H1 (cell line): ENCODE measurements around the gene INPP5A. TPM values are rescaled to one million over a fixed set of nuclear protein-coding genes. Genes with fewer than 3 reads are reported as not detected.

Experiments
- CTCF ChIA-PET: fragments of 300-600 bp; sonication (Branson Sonifier 250); formaldehyde crosslinking; loops from one replicate; lab custom pipeline; 2021; ENCODE audit not compliant: partially characterized antibody; lab: Charles Lee
- POLR2A ChIA-PET: fragments of 300-600 bp; sonication (Branson Sonifier 250); formaldehyde crosslinking; loops from one replicate; lab custom pipeline; 2021; ENCODE audit warnings: inconsistent platforms; ENCODE audit not compliant: partially characterized antibody; lab: Charles Lee
- DNase-seq, 2 experiments: peaks; one replicate each; pipeline versions ENCODE4 v3.0.0 to v3.0.0-alpha.2; 2010 to 2022; ENCODE audit warnings: low spot score in 2 of 2, low read depth in 1 of 2, mixed read lengths in 1 of 2
- FAIRE-seq: peaks from 2 replicates; lab custom pipeline; 2011; peaks lifted over from hg19 to GRCh38; lab: Jason Lieb, UNC
- H2AFZ ChIP-seq: 2 replicates; pipeline ENCODE4 v1.8.1; 2012; ENCODE audit warnings: low read length, inconsistent platforms
- H2AK5ac ChIP-seq: 2 replicates; pipeline ENCODE4 v1.6.1; 2013; ENCODE audit warnings: low read depth, low read length
- H2BK120ac ChIP-seq: replicated peaks from 2 replicates; pipeline ENCODE3; 2013; ENCODE audit warnings: low read depth, low read length, inconsistent platforms
- H2BK12ac ChIP-seq: 2 replicates; pipeline ENCODE4 v1.6.1; 2013; ENCODE audit warnings: low read depth, low read length
- H2BK15ac ChIP-seq: 2 replicates; pipeline ENCODE4 v1.6.1; 2013; ENCODE audit warnings: low read length
- H2BK20ac ChIP-seq: 2 replicates; pipeline ENCODE4 v1.6.1; 2013; ENCODE audit warnings: low read length
- H2BK5ac ChIP-seq: 2 replicates; pipeline ENCODE4 v1.6.1; 2013; ENCODE audit warnings: low read depth, low read length
- H3K14ac ChIP-seq: 2 replicates; pipeline ENCODE4 v1.6.1; 2013; ENCODE audit warnings: inconsistent platforms; ENCODE audit not compliant: insufficient read length
- H3K18ac ChIP-seq: 2 replicates; pipeline ENCODE4 v1.6.1; 2013; ENCODE audit warnings: low read length; ENCODE audit errors: extremely low read depth
- H3K23ac ChIP-seq: 2 replicates; pipeline ENCODE4 v1.6.1; 2013; ENCODE audit warnings: inconsistent platforms; ENCODE audit not compliant: insufficient read length
- H3K23me2 ChIP-seq: 2 replicates; pipeline ENCODE4 v1.6.1; 2013; ENCODE audit warnings: low read depth, low read length
- H3K27ac ChIP-seq: 2 replicates; pipeline ENCODE4 v1.6.1; 2011; ENCODE audit warnings: low read depth, low read length, inconsistent platforms
- H3K27me3 ChIP-seq, 4 experiments: replicated peaks in 1 of 4; 1 replicate in 1 of 4; 2 replicates in 3 of 4; pipeline versions ENCODE4 v1.6.1 to v1.8.1; 2011 to 2013; ENCODE audit warnings: low read length in 3 of 4, mild to moderate bottlenecking in 3 of 4, inconsistent platforms in 2 of 4, mixed read lengths in 2 of 4, moderate library complexity in 1 of 4; ENCODE audit not compliant: control insufficient read depth in 3 of 4, insufficient read depth in 3 of 4; ENCODE audit errors: extremely low read depth in 1 of 4
- H3K36me3 ChIP-seq, 4 experiments: 2 replicates each; pipeline versions ENCODE4 v1.6.1 to v1.8.1; 2011 to 2013; ENCODE audit warnings: mild to moderate bottlenecking in 4 of 4, low read length in 3 of 4, moderate library complexity in 2 of 4, control low read depth in 1 of 4, inconsistent platforms in 1 of 4; ENCODE audit not compliant: insufficient read depth in 4 of 4, control insufficient read depth in 2 of 4
- H3K4ac ChIP-seq: replicated peaks from 2 replicates; pipeline ENCODE3; 2013; ENCODE audit warnings: low read length, low read depth, mixed read lengths, inconsistent platforms; ENCODE audit not compliant: insufficient read length
- H3K4me1 ChIP-seq, 4 experiments: replicated peaks in 1 of 4; 1 replicate in 1 of 4; 2 replicates in 3 of 4; pipeline versions ENCODE4 v1.6.1 to v1.8.1; 2011 to 2013; ENCODE audit warnings: low read length in 3 of 4, inconsistent platforms in 2 of 4, mixed read lengths in 1 of 4; ENCODE audit not compliant: insufficient read depth in 4 of 4, control insufficient read depth in 3 of 4
- H3K4me2 ChIP-seq, 2 experiments: 2 replicates each; pipeline versions ENCODE4 v1.6.1 to v1.8.1; 2011 to 2013; ENCODE audit warnings: low read depth in 2 of 2, low read length in 2 of 2, control low read depth in 1 of 2, inconsistent platforms in 1 of 2, mild to moderate bottlenecking in 1 of 2; ENCODE audit not compliant: insufficient read depth in 1 of 2
- H3K4me3 ChIP-seq, 4 experiments: fragments of 200-600, 300-600 bp in 1 of 4; sonication (generic), shearing (Covaris generic), sonication (Bioruptor Twin) in 1 of 4; 2 replicates each; pipeline versions ENCODE4 v1.5.1 to v1.8.1; 2011 to 2016; ENCODE audit warnings: low read length in 4 of 4, low read depth in 3 of 4, control low read depth in 2 of 4, inconsistent platforms in 2 of 4, mild to moderate bottlenecking in 2 of 4, mixed read lengths in 1 of 4, moderate library complexity in 1 of 4; ENCODE audit not compliant: insufficient read depth in 2 of 4; ENCODE audit errors: extremely low read depth in 1 of 4
- H3K56ac ChIP-seq: replicated peaks from 2 replicates; pipeline ENCODE3; 2013; ENCODE audit warnings: low read depth, mild to moderate bottlenecking, mixed read lengths, low read length, inconsistent platforms; ENCODE audit not compliant: insufficient read length
- H3K79me1 ChIP-seq: 2 replicates; pipeline ENCODE4 v1.6.1; 2013; ENCODE audit warnings: low read depth, low read length, control low read depth
- H3K79me2 ChIP-seq, 2 experiments: 2 replicates each; pipeline versions ENCODE4 v1.6.1 to v1.8.1; 2012 to 2013; ENCODE audit warnings: low read length in 2 of 2, mild to moderate bottlenecking in 2 of 2, inconsistent platforms in 1 of 2; ENCODE audit not compliant: insufficient read depth in 2 of 2, control insufficient read depth in 1 of 2
- H3K9ac ChIP-seq, 4 experiments: replicated peaks in 1 of 4; 1 replicate in 1 of 4; 2 replicates in 3 of 4; pipeline versions ENCODE4 v1.6.1 to v1.8.1; 2011 to 2013; ENCODE audit warnings: low read depth in 3 of 4, low read length in 3 of 4, control low read depth in 2 of 4, mild to moderate bottlenecking in 2 of 4, moderate library complexity in 2 of 4, inconsistent platforms in 1 of 4; ENCODE audit errors: extremely low read depth in 1 of 4
- H3K9me3 ChIP-seq, 2 experiments: 2 replicates each; pipeline versions ENCODE4 v1.6.1 to v1.8.1; 2012 to 2013; ENCODE audit warnings: mild to moderate bottlenecking in 2 of 2, moderate library complexity in 2 of 2, control low read depth in 1 of 2, inconsistent platforms in 1 of 2, low read depth in 1 of 2, low read length in 1 of 2, mixed read lengths in 1 of 2; ENCODE audit not compliant: insufficient read depth in 2 of 2
- H4K20me1 ChIP-seq, 2 experiments: replicated peaks in 1 of 2; 2 replicates each; pipeline versions ENCODE3 to v1.8.1; 2011 to 2013; ENCODE audit warnings: inconsistent platforms in 2 of 2, low read length in 2 of 2, mild to moderate bottlenecking in 1 of 2; ENCODE audit not compliant: insufficient read depth in 2 of 2, control insufficient read depth in 1 of 2
- H4K5ac ChIP-seq: 2 replicates; pipeline ENCODE4 v1.6.1; 2013; ENCODE audit warnings: low read length, low read depth, mixed read lengths, inconsistent platforms; ENCODE audit not compliant: insufficient read length
- H4K8ac ChIP-seq: 2 replicates; pipeline ENCODE4 v1.8.0; 2013; ENCODE audit warnings: mild to moderate bottlenecking, moderate library complexity, low read length, inconsistent platforms; ENCODE audit not compliant: insufficient read depth; ENCODE audit errors: extremely low read depth
- H4K91ac ChIP-seq: replicated peaks from 2 replicates; pipeline ENCODE3; 2013; ENCODE audit warnings: low read length, mixed read lengths, inconsistent platforms; ENCODE audit not compliant: insufficient read length
- ASH2L ChIP-seq: fragments of 200-600, 300-600 bp; sonication (generic); IDR thresholded peaks from one replicate; pipeline ENCODE4 v1.7.1; 2017; ENCODE audit warnings: low read length
- ATF3 ChIP-seq: IDR thresholded peaks from 2 replicates; pipeline ENCODE4 v1.6.1; 2011; ENCODE audit warnings: low read depth, mild to moderate bottlenecking, low read length; ENCODE audit not compliant: insufficient read depth
- CEBPB ChIP-seq: IDR thresholded peaks from 2 replicates; pipeline ENCODE4 v1.6.1; 2012; ENCODE audit warnings: low read depth, low read length
- CHD2 ChIP-seq: IDR thresholded peaks from 2 replicates; pipeline ENCODE4 v1.6.1; 2012; ENCODE audit warnings: low read length, improper control_type of control experiment
- EZH2 ChIP-seq: fragments of 200-600 bp; sonication (generic); IDR thresholded peaks from 2 replicates; pipeline ENCODE4 v1.7.1; 2012; ENCODE audit warnings: low read depth, mild to moderate bottlenecking, moderate library complexity, low read length, inconsistent platforms; ENCODE audit not compliant: severe bottlenecking
- HDAC6 ChIP-seq: IDR thresholded peaks from one replicate; pipeline ENCODE4 v1.7.1; 2012; ENCODE audit warnings: low read depth, mild to moderate bottlenecking, inconsistent platforms, low read length, moderate library complexity
- KDM4A ChIP-seq: IDR thresholded peaks from one replicate; pipeline ENCODE4 v1.7.1; 2012; ENCODE audit warnings: low read depth, mild to moderate bottlenecking, moderate library complexity, low read length, inconsistent platforms; ENCODE audit not compliant: severe bottlenecking
- KDM5A ChIP-seq: fragments of 200-600 bp; IDR thresholded peaks from 2 replicates; pipeline ENCODE4 v1.7.1; 2012; ENCODE audit warnings: mild to moderate bottlenecking, low read length, inconsistent platforms, mixed read lengths
- NRF1 ChIP-seq: IDR thresholded peaks from 2 replicates; pipeline ENCODE4 v1.6.1; 2011; ENCODE audit warnings: mild to moderate bottlenecking, low read depth, low read length, improper control_type of control experiment
- POLR2A ChIP-seq, 2 experiments: IDR thresholded peaks; 1 replicate in 1 of 2; 2 replicates in 1 of 2; pipeline ENCODE4 v1.6.1; 2011; ENCODE audit warnings: low read depth in 2 of 2, low read length in 2 of 2, mild to moderate bottlenecking in 2 of 2; ENCODE audit errors: control extremely low read depth in 1 of 2
- SIX5 ChIP-seq: IDR thresholded peaks from 2 replicates; pipeline ENCODE4 v1.6.1; 2011; ENCODE audit warnings: mild to moderate bottlenecking, low read depth, low read length
- SRF ChIP-seq: IDR thresholded peaks from 2 replicates; pipeline ENCODE4 v1.6.1; 2011; ENCODE audit warnings: mild to moderate bottlenecking, low read depth, low read length, moderate library complexity
- SUZ12 ChIP-seq: fragments of 200-600 bp; sonication (generic); IDR thresholded peaks from 2 replicates; pipeline ENCODE4 v1.6.1; 2012; ENCODE audit warnings: mild to moderate bottlenecking, inconsistent platforms, low read length, moderate library complexity, mixed read lengths
- TAF1 ChIP-seq: IDR thresholded peaks from 2 replicates; pipeline ENCODE4 v1.6.1; 2011; ENCODE audit warnings: mild to moderate bottlenecking, low read depth, low read length
- YY1 ChIP-seq: IDR thresholded peaks from 2 replicates; pipeline ENCODE4 v1.6.1; 2011; ENCODE audit warnings: low read depth, mild to moderate bottlenecking, low read length
- WGBS, 2 experiments: shearing (Covaris generic) in 1 of 2; methylation state at CpG; one replicate each; pipeline versions ENCODE4 v1.1.6 to v1.1.7; 2013 to 2015; ENCODE audit warnings: low lambda C conversion rate in 2 of 2, mixed read lengths in 2 of 2, inconsistent platforms in 1 of 2, low coverage in 1 of 2, missing lambda C conversion rate in 1 of 2; ENCODE audit not compliant: insufficient replicate concordance in 2 of 2, insufficient coverage in 1 of 2, insufficient read length in 1 of 2; ENCODE audit errors: extremely low coverage in 1 of 2, missing lambda C conversion rate in 1 of 2; 5-methylcytosine and 5-hydroxymethylcytosine counted together
- polyA plus RNA-seq, 7 experiments: library from polyadenylated mRNA; depleted of rRNA in 3 of 7; stranded (reverse) in 5 of 7; unstranded in 2 of 7; fragments of >200 nt in 5 of 7; fragments of 200-250 nt in 2 of 7; gene quantifications; 1 replicate in 5 of 7; 2 replicates in 1 of 7; 4 replicates in 1 of 7; pipeline versions ENCODE4 v1.2.1 to v1.2.3, GENCODE V29; 2011 to 2013; ENCODE audit warnings: missing spikeins in 2 of 7, mixed read lengths in 2 of 7
- total RNA-seq: library from RNA; stranded (reverse); fragmentation: NEBNext Ultra II Directional; extraction: Animal tissue kit (Norgen Biotek cat#: 25700); gene quantifications from 2 replicates; pipeline ENCODE4 v1.2.1, GENCODE V29; 2021

The INPP5A gene
- total and polyA plus RNA-seq, 2 of the 8 experiments (the other 6 are each of a cell fraction or from before 2014, with no cell fraction given), result 19.7 to 27.5 TPM

- H3K4ac ChIP-seq, result no peak overlapping the region
- no peak overlapping the region for H2BK20ac ChIP-seq
- no peak overlapping the region for H3K18ac ChIP-seq
- no peak for TF ChIP-seq SUZ12
- TF ChIP-seq SIX5, result no peak
- no peak for TF ChIP-seq TAF1
- TF ChIP-seq CHD2, result no peak
- no peak for TF ChIP-seq EZH2
- TF ChIP-seq NRF1, result no peak
- no peak for TF ChIP-seq YY1
- no peak for TF ChIP-seq KDM5A
- TF ChIP-seq POLR2A (IDR thresholded peaks at IDR 0.05; ENCODE audit: control extremely low read depth in 1 of 2, low read depth in 2 of 2, low read length in 2 of 2), result no peak
- TF ChIP-seq KDM4A, result no peak
- TF ChIP-seq HDAC6, result no peak
- no peak for TF ChIP-seq CEBPB
- no peak for TF ChIP-seq SRF
- no peak for TF ChIP-seq ASH2L
- no peak for TF ChIP-seq ATF3
- no peak overlapping the region for H3K23ac ChIP-seq
- CTCF ChIA-PET, result interaction anchor here (0.9 to 1.8 kb wide), 3 partner anchors 8 to 16 kb away, joined by 3 to 5 read pairs (median 4); no protein-coding TSS in a partner anchor
- H4K8ac ChIP-seq, result no peak overlapping the region
- no peak overlapping the region for H4K5ac ChIP-seq
- H4K91ac ChIP-seq, result no peak overlapping the region
- H3K36me3 ChIP-seq, result no peaks in the 10 kb centered on the region
- H3K14ac ChIP-seq, result no peak overlapping the region
- H3K79me2 ChIP-seq, result no peaks in the 10 kb centered on the region
- no peaks in the 10 kb centered on the region for H3K23me2 ChIP-seq
- peaks cover 3 to 8% of the 10 kb centered on the region in 2 experiments; a peak in 3 of 4 replicates for H3K9me3 ChIP-seq
- H3K27ac ChIP-seq, result no peak overlapping the region; the same call in 1 of the 2 replicates
- H3K4me1 ChIP-seq, result no peaks in the 10 kb centered on the region
- H2AFZ ChIP-seq, result no peak overlapping the region
- no peak overlapping the region for H2BK5ac ChIP-seq
- 86% methylated on average over 20 of the region's 20 CpGs; no CpG with 5 or more reads in 1 of the 2 experiments for WGBS, 2 experiments
- H3K4me2 ChIP-seq, result no peak overlapping the region
- DNase-seq (no peak), FAIRE-seq (no peak)
- POLR2A ChIA-PET, result no interaction called here
- no peak overlapping the region for H2BK120ac ChIP-seq
- H2BK12ac ChIP-seq, result no peak overlapping the region
- H3K4me3 ChIP-seq, result no peak overlapping the region
- no peak overlapping the region for H2BK15ac ChIP-seq
- H2AK5ac ChIP-seq, result no peak overlapping the region
- H4K20me1 ChIP-seq, result peaks cover 1 to 11% of the 10 kb centered on the region in 2 experiments
- no peaks in the 10 kb centered on the region for H3K79me1 ChIP-seq
- H3K9ac ChIP-seq, result no peak overlapping the region
- no peak overlapping the region for H3K56ac ChIP-seq
- H3K27me3 ChIP-seq, result no peaks in the 10 kb centered on the region; a peak in 1 of 7 replicates
Observed at GRCh38 chr10:132607491-132607890, 69.9 kb downstream of the INPP5A start.
